ENCODE results near the gene EIF4B. TPM values are rescaled to one million over a fixed set of nuclear protein-coding genes. Genes with fewer than 3 reads are reported as not detected.

Gene EIF4B
- total and polyA plus RNA-seq, 2 of the 13 experiments (the other 11 are each of a cell fraction or from before 2014, with no cell fraction given): 416 to 548 TPM

DNA sequence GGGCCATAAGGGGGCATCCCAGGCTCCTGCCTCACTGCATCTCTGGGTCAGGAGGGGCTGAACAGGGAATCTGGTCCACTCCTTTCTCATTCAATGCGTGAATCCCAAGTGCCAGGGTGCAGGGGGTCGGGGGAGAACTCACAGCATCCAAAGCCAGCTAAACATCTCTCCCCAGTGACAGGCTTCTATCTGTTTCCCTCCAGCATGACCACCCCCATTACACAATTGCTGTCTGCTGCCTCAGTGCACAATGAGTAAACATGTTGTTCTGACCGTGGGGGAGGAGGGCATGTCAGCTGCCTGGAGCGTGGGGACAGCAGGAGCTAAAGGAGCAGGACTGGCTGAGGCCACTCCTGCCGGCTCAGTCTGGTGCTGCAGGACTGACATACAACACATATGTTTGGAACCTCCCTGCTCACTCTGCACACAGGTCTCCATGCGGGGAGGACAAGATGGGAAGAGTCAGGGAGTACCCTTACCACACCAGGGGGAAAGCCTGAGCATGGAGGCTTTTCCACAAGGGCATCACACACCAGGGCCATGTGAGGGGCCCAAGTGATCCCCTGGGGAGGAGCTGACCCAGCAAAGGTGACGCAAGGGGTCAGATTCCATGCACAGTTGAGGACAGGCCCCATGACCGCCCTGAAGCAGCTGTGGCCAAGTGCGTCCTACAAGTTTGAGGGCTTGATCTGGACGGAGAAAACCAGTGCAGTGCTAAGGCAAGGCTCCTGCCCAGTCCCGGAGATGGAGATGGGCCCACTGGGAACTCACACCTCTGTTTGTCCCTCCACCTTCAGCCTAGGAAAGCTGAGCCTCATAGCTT, 45.0 kb downstream of the EIF4B start (continued):
- TF ChIP-seq ZNF501 (CRISPR knock-in tag; IDR thresholded peaks at IDR 0.05): peak; percentile 78
- no peak for TF ChIP-seq NKX3-1 (CRISPR knock-in tag; IDR thresholded peaks at IDR 0.05)
- no peak for TF ChIP-seq BORCS8-MEF2B (CRISPR knock-in tag; IDR thresholded peaks at IDR 0.05)
- no peak for TF ChIP-seq NR2F2 (IDR thresholded peaks at IDR 0.05; ENCODE audit: borderline replicate concordance, low read depth)
- TF ChIP-seq CREM (IDR thresholded peaks at IDR 0.05): peak; percentile 45; the same call in 1 of the 2 replicates
- no peak for TF ChIP-seq CREM (CRISPR knock-in tag; IDR thresholded peaks at IDR 0.05)
- TF ChIP-seq, protein P1, sequence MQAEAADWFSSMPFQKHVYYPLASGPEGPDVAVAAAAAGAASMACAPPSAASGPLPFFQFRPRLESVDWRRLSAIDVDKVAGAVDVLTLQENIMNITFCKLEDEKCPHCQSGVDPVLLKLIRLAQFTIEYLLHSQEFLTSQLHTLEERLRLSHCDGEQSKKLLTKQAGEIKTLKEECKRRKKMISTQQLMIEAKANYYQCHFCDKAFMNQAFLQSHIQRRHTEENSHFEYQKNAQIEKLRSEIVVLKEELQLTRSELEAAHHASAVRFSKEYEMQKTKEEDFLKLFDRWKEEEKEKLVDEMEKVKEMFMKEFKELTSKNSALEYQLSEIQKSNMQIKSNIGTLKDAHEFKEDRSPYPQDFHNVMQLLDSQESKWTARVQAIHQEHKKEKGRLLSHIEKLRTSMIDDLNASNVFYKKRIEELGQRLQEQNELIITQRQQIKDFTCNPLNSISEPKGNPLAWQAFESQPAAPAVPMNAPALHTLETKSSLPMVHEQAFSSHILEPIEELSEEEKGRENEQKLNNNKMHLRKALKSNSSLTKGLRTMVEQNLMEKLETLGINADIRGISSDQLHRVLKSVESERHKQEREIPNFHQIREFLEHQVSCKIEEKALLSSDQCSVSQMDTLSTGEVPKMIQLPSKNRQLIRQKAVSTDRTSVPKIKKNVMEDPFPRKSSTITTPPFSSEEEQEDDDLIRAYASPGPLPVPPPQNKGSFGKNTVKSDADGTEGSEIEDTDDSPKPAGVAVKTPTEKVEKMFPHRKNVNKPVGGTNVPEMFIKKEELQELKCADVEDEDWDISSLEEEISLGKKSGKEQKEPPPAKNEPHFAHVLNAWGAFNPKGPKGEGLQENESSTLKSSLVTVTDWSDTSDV (CRISPR knock-in tag; IDR thresholded peaks at IDR 0.05): 0 out of 2 replicates have a peak, but pooled peaks have one; percentile 59
- peak; percentile 93 for TF ChIP-seq SP5 (CRISPR knock-in tag; IDR thresholded peaks at IDR 0.05; ENCODE audit: borderline replicate concordance, low read depth)
- no peak for TF ChIP-seq ZNF737 (CRISPR knock-in tag; IDR thresholded peaks at IDR 0.05; ENCODE audit: borderline replicate concordance)
- no peak for TF ChIP-seq BHLHE40 (IDR thresholded peaks at IDR 0.05; ENCODE audit: low read length)
- no peak for TF ChIP-seq ZNF703 (CRISPR knock-in tag; IDR thresholded peaks at IDR 0.05; ENCODE audit: borderline replicate concordance)
- no peak for TF ChIP-seq KLF15 (CRISPR knock-in tag; IDR thresholded peaks at IDR 0.05; ENCODE audit: borderline replicate concordance)
- TF ChIP-seq ZFP37 (CRISPR knock-in tag; IDR thresholded peaks at IDR 0.05; ENCODE audit: borderline replicate concordance): no peak
- TF ChIP-seq ZNF746 (CRISPR knock-in tag; IDR thresholded peaks at IDR 0.05): no peak
- 0 out of 2 replicates have a peak, but pooled peaks have one; percentile 4 for TF ChIP-seq CREB1 (IDR thresholded peaks at IDR 0.05)
- no peak for TF ChIP-seq CREB1 (CRISPR knock-in tag; IDR thresholded peaks at IDR 0.05)
- no peak for TF ChIP-seq ZNF484 (CRISPR knock-in tag; IDR thresholded peaks at IDR 0.05; ENCODE audit: borderline replicate concordance, low read depth)
- TF ChIP-seq KMT2A (CRISPR knock-in tag; IDR thresholded peaks at IDR 0.05): no peak
- no peak for TF ChIP-seq HNRNPLL (IDR thresholded peaks at IDR 0.05; ENCODE audit: low read depth, low read length, poor library complexity, severe bottlenecking)
- TF ChIP-seq, protein P2, sequence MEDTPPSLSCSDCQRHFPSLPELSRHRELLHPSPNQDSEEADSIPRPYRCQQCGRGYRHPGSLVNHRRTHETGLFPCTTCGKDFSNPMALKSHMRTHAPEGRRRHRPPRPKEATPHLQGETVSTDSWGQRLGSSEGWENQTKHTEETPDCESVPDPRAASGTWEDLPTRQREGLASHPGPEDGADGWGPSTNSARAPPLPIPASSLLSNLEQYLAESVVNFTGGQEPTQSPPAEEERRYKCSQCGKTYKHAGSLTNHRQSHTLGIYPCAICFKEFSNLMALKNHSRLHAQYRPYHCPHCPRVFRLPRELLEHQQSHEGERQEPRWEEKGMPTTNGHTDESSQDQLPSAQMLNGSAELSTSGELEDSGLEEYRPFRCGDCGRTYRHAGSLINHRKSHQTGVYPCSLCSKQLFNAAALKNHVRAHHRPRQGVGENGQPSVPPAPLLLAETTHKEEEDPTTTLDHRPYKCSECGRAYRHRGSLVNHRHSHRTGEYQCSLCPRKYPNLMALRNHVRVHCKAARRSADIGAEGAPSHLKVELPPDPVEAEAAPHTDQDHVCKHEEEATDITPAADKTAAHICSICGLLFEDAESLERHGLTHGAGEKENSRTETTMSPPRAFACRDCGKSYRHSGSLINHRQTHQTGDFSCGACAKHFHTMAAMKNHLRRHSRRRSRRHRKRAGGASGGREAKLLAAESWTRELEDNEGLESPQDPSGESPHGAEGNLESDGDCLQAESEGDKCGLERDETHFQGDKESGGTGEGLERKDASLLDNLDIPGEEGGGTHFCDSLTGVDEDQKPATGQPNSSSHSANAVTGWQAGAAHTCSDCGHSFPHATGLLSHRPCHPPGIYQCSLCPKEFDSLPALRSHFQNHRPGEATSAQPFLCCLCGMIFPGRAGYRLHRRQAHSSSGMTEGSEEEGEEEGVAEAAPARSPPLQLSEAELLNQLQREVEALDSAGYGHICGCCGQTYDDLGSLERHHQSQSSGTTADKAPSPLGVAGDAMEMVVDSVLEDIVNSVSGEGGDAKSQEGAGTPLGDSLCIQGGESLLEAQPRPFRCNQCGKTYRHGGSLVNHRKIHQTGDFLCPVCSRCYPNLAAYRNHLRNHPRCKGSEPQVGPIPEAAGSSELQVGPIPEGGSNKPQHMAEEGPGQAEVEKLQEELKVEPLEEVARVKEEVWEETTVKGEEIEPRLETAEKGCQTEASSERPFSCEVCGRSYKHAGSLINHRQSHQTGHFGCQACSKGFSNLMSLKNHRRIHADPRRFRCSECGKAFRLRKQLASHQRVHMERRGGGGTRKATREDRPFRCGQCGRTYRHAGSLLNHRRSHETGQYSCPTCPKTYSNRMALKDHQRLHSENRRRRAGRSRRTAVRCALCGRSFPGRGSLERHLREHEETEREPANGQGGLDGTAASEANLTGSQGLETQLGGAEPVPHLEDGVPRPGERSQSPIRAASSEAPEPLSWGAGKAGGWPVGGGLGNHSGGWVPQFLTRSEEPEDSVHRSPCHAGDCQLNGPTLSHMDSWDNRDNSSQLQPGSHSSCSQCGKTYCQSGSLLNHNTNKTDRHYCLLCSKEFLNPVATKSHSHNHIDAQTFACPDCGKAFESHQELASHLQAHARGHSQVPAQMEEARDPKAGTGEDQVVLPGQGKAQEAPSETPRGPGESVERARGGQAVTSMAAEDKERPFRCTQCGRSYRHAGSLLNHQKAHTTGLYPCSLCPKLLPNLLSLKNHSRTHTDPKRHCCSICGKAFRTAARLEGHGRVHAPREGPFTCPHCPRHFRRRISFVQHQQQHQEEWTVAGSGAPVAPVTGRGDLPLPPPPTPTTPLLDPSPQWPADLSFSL (CRISPR knock-in tag; IDR thresholded peaks at IDR 0.05): no peak; the same call in 1 of the 2 replicates
